Tibial artery (tissue), 4 donors: Measurements from ENCODE around the gene FSD1L.
"Not testable (repeated sequence)": the region's sequence is repeated elsewhere in the genome, so short reads cannot be mapped to it uniquely, and the experiment has no call there.

Source experiments
- DNase-seq, 2 donors: peaks; one replicate each; pipeline ENCODE4 v3.0.0-alpha.2; 2019
- H3K27ac ChIP-seq, 2 donors: fragments of 200-600 bp; sonication (generic) in 1 of 2; 1 replicate in 1 of 2; 2 replicates in 1 of 2; pipeline ENCODE4 v1.5.1; 2018 to 2019; ENCODE audit warnings: mild to moderate bottlenecking in 1 of 2
- H3K27me3 ChIP-seq, 2 donors: fragments of 200-600 bp; sonication (generic) in 1 of 2; one replicate each; pipeline versions ENCODE4 v1.5.1 to v1.6.0; 2016 to 2019
- H3K36me3 ChIP-seq, 3 donors: fragments of 200-600 bp; sonication (generic) in 2 of 3; one replicate each; pipeline ENCODE4 v1.5.1; 2016 to 2019; ENCODE audit warnings: mild to moderate bottlenecking in 2 of 3
- H3K4me1 ChIP-seq, 4 donors: fragments of 200-600 bp; sonication (generic) in 2 of 4; 1 replicate in 3 of 4; 2 replicates in 1 of 4; pipeline ENCODE4 v1.5.1; 2016 to 2019
- H3K4me3 ChIP-seq, 2 donors: fragments of 200-600 bp; sonication (generic) in 1 of 2; 1 replicate in 1 of 2; 2 replicates in 1 of 2; pipeline ENCODE4 v1.5.1; 2018 to 2019; ENCODE audit warnings: mild to moderate bottlenecking in 2 of 2
- H3K9me3 ChIP-seq, 3 donors: fragments of 200-600 bp; sonication (generic) in 1 of 3; one replicate each; pipeline ENCODE4 v1.5.1; 2016 to 2019
- CTCF ChIP-seq, 2 experiments: fragments of 200-600 bp in 1 of 2; fragments of 450-650 bp in 1 of 2; IDR thresholded peaks; one replicate each; pipeline ENCODE4 v1.5.1; 2017 to 2019; ENCODE audit warnings: antibody characterized with exemption in 2 of 2, mild to moderate bottlenecking in 1 of 2, moderate library complexity in 1 of 2
- intact Hi-C: fragments of 100-400 bp; cut with DNase I; formaldehyde crosslinking; loops from one replicate; pipeline ENCODE4 v1.15.0; 2023; ENCODE audit warnings: low total_unique reads

The FSD1L gene

GRCh38 chr9:105572455-105572854 lies 124.6 kb downstream of the FSD1L start:
- peaks cover 24 to 36% (median 24%) of the 10 kb centered on the region in 3 donors for H3K36me3 ChIP-seq
- no peaks in the 10 kb centered on the region for H3K27me3 ChIP-seq
- intact Hi-C loops = no loop called here
- DNase-seq = no peak
- TF ChIP-seq CTCF (IDR thresholded peaks at IDR 0.05) = no peak
- no peak overlapping the region for H3K27ac ChIP-seq
- peaks cover 4 to 22% (median 10%) of the 10 kb centered on the region in 3 donors for H3K9me3 ChIP-seq
- H3K4me3 ChIP-seq = no peak overlapping the region
- no peaks in the 10 kb centered on the region for H3K4me1 ChIP-seq

GRCh38 chr9:105579952-105580351 lies 132.1 kb downstream of the FSD1L start:
- H3K9me3 ChIP-seq, intact Hi-C loops, DNase-seq, H3K27me3 ChIP-seq, H3K4me3 ChIP-seq, H3K4me1 ChIP-seq, H3K27ac ChIP-seq: not testable (repeated sequence)
- peaks cover 9 to 17% (median 13%) of the 10 kb centered on the region in 3 donors for H3K36me3 ChIP-seq

- DNase-seq, H3K27me3 ChIP-seq, H3K36me3 ChIP-seq, H3K4me1 ChIP-seq, H3K27ac ChIP-seq, H3K9me3 ChIP-seq, intact Hi-C loops, H3K4me3 ChIP-seq: not testable (repeated sequence)
These were observed 133.7 kb downstream of the FSD1L start for GRCh38 chr9:105581550-105581949.

GRCh38 chr9:105593145-105593544 lies 145.3 kb downstream of the FSD1L start:
- H3K36me3 ChIP-seq = peaks cover 0 to 40% (median 27%) of the 10 kb centered on the region in 3 donors

More at GRCh38 chr9:105593145-105593544, 145.3 kb downstream of the FSD1L start:
- intact Hi-C loops = no loop called here
- Histone ChIP-seq H3K27ac (no peak overlapping the region), H3K4me3 (no peak overlapping the region), H3K9me3 (no peaks in the 10 kb centered on the region), H3K4me1 (no peaks in the 10 kb centered on the region), H3K27me3 (no peaks in the 10 kb centered on the region)
- DNase-seq = no peak
- TF ChIP-seq CTCF (IDR thresholded peaks at IDR 0.05) = no peak
